Neural crest cell (in vitro differentiated cells): ENCODE data around the gene SCARB2. TPM values are rescaled to one million over a fixed set of nuclear protein-coding genes. Genes with fewer than 3 reads are reported as not detected.
"Not testable (repeated sequence)": the region's sequence is repeated elsewhere in the genome, so short reads cannot be mapped to it uniquely, and the experiment has no call there.

Experiments used
- DNase-seq: peaks from one replicate; pipeline ENCODE4 v3.0.0; 2021; ENCODE audit warnings: low read depth, mixed read lengths, low spot score
- H3K27ac Mint-ChIP-seq: one replicate; pipeline ENCODE4 v1.8.0; 2021; ENCODE audit warnings: mild to moderate bottlenecking, mixed read lengths; ENCODE audit not compliant: unreplicated experiment
- H3K27me3 Mint-ChIP-seq: 2 replicates; pipeline ENCODE4 v1.8.0; 2021; ENCODE audit warnings: low read depth, mild to moderate bottlenecking, mixed read lengths
- H3K36me3 Mint-ChIP-seq: 2 replicates; pipeline ENCODE4 v1.8.0; 2021; ENCODE audit warnings: low read depth, mild to moderate bottlenecking, mixed read lengths
- H3K4me1 Mint-ChIP-seq: 2 replicates; pipeline ENCODE4 v1.8.0; 2021; ENCODE audit warnings: mixed read lengths
- H3K4me3 Mint-ChIP-seq: one replicate; pipeline ENCODE4 v1.8.0; 2021; ENCODE audit warnings: mild to moderate bottlenecking, mixed read lengths
- H3K9me3 Mint-ChIP-seq: 2 replicates; pipeline ENCODE4 v1.8.0; 2021; ENCODE audit warnings: mixed read lengths
- total RNA-seq: library from RNA; stranded (reverse); gene quantifications from 2 replicates; pipeline ENCODE4 v1.2.1, GENCODE V29; 2021
- TF ChIP-seq, protein P1 (sequence below): fragments of 200-600 bp; sonication (generic); conservative IDR thresholded peaks from 2 replicates; pipeline ENCODE4 v1.5.0; 2021; ENCODE audit warnings: antibody characterized with exemption, mild to moderate bottlenecking

The SCARB2 gene
- total RNA-seq, 1 donor from 2014 or later: 60.8 TPM

DNA sequence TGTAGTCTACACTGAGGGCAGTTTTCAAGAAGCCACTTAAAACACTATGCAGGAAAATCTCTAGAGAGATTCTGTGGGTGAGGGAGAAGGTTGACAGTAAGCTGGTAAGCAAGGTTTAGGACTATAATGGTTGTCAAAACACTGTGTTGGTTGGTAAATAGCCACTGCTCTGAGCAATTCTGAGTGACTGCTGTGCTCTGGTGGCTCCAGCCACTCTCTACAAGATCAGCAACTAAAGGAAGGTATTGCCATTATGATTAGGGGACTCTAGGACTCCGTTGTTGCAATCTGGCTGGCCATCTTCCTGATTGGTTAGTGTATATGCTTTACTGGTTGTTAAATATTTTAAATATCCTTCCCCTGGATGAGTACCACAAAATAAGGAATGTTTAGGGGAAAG lies 32.4 kb upstream of the SCARB2 start:
- Mint-ChIP-seq H3K27ac (no peak overlapping the region), H3K4me1 (peaks cover 3% of the 10 kb centered on the region), H3K9me3 (peaks cover 4% of the 10 kb centered on the region), H3K4me3 (no peak overlapping the region), H3K36me3 (peaks cover 4% of the 10 kb centered on the region), H3K27me3 (peaks cover 77% of the 10 kb centered on the region)
- TF ChIP-seq, protein P1, sequence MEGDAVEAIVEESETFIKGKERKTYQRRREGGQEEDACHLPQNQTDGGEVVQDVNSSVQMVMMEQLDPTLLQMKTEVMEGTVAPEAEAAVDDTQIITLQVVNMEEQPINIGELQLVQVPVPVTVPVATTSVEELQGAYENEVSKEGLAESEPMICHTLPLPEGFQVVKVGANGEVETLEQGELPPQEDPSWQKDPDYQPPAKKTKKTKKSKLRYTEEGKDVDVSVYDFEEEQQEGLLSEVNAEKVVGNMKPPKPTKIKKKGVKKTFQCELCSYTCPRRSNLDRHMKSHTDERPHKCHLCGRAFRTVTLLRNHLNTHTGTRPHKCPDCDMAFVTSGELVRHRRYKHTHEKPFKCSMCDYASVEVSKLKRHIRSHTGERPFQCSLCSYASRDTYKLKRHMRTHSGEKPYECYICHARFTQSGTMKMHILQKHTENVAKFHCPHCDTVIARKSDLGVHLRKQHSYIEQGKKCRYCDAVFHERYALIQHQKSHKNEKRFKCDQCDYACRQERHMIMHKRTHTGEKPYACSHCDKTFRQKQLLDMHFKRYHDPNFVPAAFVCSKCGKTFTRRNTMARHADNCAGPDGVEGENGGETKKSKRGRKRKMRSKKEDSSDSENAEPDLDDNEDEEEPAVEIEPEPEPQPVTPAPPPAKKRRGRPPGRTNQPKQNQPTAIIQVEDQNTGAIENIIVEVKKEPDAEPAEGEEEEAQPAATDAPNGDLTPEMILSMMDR: no peak
- no peak for DNase-seq

DNA sequence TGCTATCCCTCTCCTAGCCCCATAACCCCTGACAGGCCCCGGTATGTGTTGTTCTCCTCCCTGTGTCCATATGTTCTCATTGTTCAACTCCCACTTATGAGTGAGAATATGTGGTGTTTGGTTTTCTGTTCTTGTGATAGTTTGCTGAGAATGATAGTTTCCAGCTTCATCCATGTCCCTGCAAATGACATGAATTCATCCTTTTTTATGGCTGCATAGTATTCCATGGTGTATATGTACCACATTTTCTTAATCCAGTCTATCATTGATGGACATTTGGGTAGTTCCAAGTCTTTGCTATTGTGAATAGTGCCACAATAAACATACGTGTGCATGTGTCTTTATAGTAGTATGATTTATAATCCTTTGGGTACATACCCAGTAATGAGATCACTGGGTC lies 30.3 kb upstream of the SCARB2 start:
- H3K4me3 Mint-ChIP-seq, H3K4me1 Mint-ChIP-seq, DNase-seq, H3K27ac Mint-ChIP-seq: not testable (repeated sequence)
- Mint-ChIP-seq H3K36me3 (peaks cover 12% of the 10 kb centered on the region), H3K9me3 (peaks cover 16% of the 10 kb centered on the region), H3K27me3 (peaks cover 61% of the 10 kb centered on the region)

- no peaks in the 10 kb centered on the region for H3K4me1 Mint-ChIP-seq
- H3K4me3 Mint-ChIP-seq: no peak overlapping the region
- no peak for DNase-seq
- TF ChIP-seq, protein P1: no peak
- H3K9me3 Mint-ChIP-seq: peaks cover 21% of the 10 kb centered on the region
- peaks cover 27% of the 10 kb centered on the region for H3K27me3 Mint-ChIP-seq
- peaks cover 12% of the 10 kb centered on the region for H3K36me3 Mint-ChIP-seq
- no peak overlapping the region for H3K27ac Mint-ChIP-seq
These were observed 26.6 kb upstream of the SCARB2 start for GRCh38 chr4:76240236-76240635.

- Mint-ChIP-seq H3K27me3 (peaks cover 18% of the 10 kb centered on the region), H3K4me3 (no peak overlapping the region), H3K9me3 (peaks cover 18% of the 10 kb centered on the region), H3K36me3 (peaks cover 10% of the 10 kb centered on the region), H3K27ac (no peak overlapping the region), H3K4me1 (peaks cover 7% of the 10 kb centered on the region)
- TF ChIP-seq, protein P1: no peak
- no peak for DNase-seq
These were observed 25.1 kb upstream of the SCARB2 start for GRCh38 chr4:76238701-76239100.

GRCh38 chr4:76238236-76238635 lies 24.6 kb upstream of the SCARB2 start:
- TF ChIP-seq, protein P1: no peak
- peaks cover 17% of the 10 kb centered on the region for H3K9me3 Mint-ChIP-seq

DNA sequence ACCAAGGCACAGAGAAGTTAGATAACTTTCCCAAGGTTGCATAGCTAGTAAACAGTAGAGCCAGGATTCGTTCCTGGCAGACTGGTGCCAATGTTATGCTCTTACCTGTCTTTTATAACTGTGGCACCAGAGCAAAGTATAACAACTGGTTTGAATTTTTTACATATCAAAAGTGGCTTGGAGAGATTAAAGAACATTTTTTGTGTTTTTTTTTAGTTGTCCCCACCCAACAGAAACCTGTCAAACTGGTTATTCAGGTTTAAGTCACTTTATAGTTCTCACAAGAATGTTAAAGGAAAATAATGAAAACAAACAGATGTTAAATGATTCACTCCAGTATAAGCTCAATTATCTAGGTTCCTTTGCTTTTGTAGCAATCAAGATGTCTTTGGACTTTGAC lies 22.3 kb upstream of the SCARB2 start:
- H3K4me1 Mint-ChIP-seq: peaks cover 14% of the 10 kb centered on the region
- H3K4me3 Mint-ChIP-seq: no peak overlapping the region
- no peak overlapping the region for H3K27ac Mint-ChIP-seq
- DNase-seq: no peak
- TF ChIP-seq, protein P1: no peak
- H3K27me3 Mint-ChIP-seq: peaks cover 4% of the 10 kb centered on the region
- peaks cover 17% of the 10 kb centered on the region for H3K9me3 Mint-ChIP-seq
- H3K36me3 Mint-ChIP-seq: peaks cover 8% of the 10 kb centered on the region

More at GRCh38 chr4:76238236-76238635, 24.6 kb upstream of the SCARB2 start:
- no peak for DNase-seq
- Mint-ChIP-seq H3K4me1 (peaks cover 11% of the 10 kb centered on the region), H3K27ac (no peak overlapping the region), H3K36me3 (peaks cover 8% of the 10 kb centered on the region), H3K27me3 (peaks cover 13% of the 10 kb centered on the region), H3K4me3 (no peak overlapping the region)
